GM23338 (cell line): ENCODE measurements around the gene SLC35G1.

ENCODE experiments used
- EZH2 ChIP-seq: fragments of 200-600 bp; sonication (generic); IDR thresholded peaks from one replicate; pipeline ENCODE4 v1.8.0; 2017; ENCODE audit warnings: antibody characterized with exemption, mild to moderate bottlenecking, low read depth; ENCODE audit not compliant: unreplicated experiment
- EZH2phosphoT487 ChIP-seq: fragments of 200-600 bp; sonication (generic); IDR thresholded peaks from one replicate; pipeline ENCODE4 v1.8.1; 2018; ENCODE audit warnings: antibody characterized with exemption; ENCODE audit not compliant: unreplicated experiment
- POLR2AphosphoS5 ChIP-seq: IDR thresholded peaks from 2 replicates; pipeline ENCODE4 v1.6.1; 2016; ENCODE audit warnings: antibody characterized with exemption, low read depth
- TF ChIP-seq, protein P1 (sequence below): IDR thresholded peaks from one replicate; pipeline ENCODE4 v1.6.1; 2018; ENCODE audit warnings: antibody characterized with exemption; ENCODE audit not compliant: unreplicated experiment
- TF ChIP-seq, protein P2 (sequence below), 2 experiments: fragments of 200-600 bp in 1 of 2; sonication (generic) in 1 of 2; conservative IDR thresholded peaks; 2 replicates each; pipeline versions ENCODE4 v1.5.1 to v1.6.1; 2016 to 2017; ENCODE audit warnings: antibody characterized with exemption in 2 of 2, low read depth in 2 of 2, mild to moderate bottlenecking in 2 of 2, moderate library complexity in 1 of 2
- TF ChIP-seq, protein P3 (sequence below): IDR thresholded peaks from 2 replicates; pipeline ENCODE4 v1.6.1; 2016; ENCODE audit warnings: antibody characterized with exemption

DNA sequence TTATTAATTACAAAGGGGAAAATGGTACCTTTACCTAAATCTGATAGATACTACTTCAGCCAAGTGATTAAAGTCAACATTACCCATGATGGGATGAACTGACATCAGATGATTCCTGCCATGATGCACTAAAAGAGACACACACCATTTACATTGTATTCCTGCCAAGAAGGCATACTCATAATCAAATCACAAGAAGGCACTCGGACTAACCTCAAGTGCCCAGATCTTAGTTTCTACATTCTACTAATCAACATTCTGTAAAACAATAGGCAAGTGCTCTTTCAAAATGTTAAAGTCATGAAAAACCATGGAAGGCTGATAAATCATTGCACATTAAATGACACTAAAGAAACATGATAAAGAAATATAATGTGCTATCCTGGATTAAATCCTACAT lies 44.4 kb downstream of the SLC35G1 start:
- TF ChIP-seq, protein P1, sequence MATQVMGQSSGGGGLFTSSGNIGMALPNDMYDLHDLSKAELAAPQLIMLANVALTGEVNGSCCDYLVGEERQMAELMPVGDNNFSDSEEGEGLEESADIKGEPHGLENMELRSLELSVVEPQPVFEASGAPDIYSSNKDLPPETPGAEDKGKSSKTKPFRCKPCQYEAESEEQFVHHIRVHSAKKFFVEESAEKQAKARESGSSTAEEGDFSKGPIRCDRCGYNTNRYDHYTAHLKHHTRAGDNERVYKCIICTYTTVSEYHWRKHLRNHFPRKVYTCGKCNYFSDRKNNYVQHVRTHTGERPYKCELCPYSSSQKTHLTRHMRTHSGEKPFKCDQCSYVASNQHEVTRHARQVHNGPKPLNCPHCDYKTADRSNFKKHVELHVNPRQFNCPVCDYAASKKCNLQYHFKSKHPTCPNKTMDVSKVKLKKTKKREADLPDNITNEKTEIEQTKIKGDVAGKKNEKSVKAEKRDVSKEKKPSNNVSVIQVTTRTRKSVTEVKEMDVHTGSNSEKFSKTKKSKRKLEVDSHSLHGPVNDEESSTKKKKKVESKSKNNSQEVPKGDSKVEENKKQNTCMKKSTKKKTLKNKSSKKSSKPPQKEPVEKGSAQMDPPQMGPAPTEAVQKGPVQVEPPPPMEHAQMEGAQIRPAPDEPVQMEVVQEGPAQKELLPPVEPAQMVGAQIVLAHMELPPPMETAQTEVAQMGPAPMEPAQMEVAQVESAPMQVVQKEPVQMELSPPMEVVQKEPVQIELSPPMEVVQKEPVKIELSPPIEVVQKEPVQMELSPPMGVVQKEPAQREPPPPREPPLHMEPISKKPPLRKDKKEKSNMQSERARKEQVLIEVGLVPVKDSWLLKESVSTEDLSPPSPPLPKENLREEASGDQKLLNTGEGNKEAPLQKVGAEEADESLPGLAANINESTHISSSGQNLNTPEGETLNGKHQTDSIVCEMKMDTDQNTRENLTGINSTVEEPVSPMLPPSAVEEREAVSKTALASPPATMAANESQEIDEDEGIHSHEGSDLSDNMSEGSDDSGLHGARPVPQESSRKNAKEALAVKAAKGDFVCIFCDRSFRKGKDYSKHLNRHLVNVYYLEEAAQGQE = no peak
- TF ChIP-seq POLR2AphosphoS5 (no peak), EZH2phosphoT487 (no peak), EZH2 (no peak)
- TF ChIP-seq, protein P2, sequence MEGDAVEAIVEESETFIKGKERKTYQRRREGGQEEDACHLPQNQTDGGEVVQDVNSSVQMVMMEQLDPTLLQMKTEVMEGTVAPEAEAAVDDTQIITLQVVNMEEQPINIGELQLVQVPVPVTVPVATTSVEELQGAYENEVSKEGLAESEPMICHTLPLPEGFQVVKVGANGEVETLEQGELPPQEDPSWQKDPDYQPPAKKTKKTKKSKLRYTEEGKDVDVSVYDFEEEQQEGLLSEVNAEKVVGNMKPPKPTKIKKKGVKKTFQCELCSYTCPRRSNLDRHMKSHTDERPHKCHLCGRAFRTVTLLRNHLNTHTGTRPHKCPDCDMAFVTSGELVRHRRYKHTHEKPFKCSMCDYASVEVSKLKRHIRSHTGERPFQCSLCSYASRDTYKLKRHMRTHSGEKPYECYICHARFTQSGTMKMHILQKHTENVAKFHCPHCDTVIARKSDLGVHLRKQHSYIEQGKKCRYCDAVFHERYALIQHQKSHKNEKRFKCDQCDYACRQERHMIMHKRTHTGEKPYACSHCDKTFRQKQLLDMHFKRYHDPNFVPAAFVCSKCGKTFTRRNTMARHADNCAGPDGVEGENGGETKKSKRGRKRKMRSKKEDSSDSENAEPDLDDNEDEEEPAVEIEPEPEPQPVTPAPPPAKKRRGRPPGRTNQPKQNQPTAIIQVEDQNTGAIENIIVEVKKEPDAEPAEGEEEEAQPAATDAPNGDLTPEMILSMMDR (conservative IDR thresholded peaks at IDR 0.05; ENCODE audit: low read depth in 2 of 2) = no peak
- TF ChIP-seq, protein P3, sequence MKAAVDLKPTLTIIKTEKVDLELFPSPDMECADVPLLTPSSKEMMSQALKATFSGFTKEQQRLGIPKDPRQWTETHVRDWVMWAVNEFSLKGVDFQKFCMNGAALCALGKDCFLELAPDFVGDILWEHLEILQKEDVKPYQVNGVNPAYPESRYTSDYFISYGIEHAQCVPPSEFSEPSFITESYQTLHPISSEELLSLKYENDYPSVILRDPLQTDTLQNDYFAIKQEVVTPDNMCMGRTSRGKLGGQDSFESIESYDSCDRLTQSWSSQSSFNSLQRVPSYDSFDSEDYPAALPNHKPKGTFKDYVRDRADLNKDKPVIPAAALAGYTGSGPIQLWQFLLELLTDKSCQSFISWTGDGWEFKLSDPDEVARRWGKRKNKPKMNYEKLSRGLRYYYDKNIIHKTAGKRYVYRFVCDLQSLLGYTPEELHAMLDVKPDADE = no peak
